DND-41 (cell line): ENCODE data around the gene TPTE.
"Not testable (repeated sequence)": the region's sequence is repeated elsewhere in the genome, so short reads cannot be mapped to it uniquely, and the experiment has no call there.

Experiments used
- EZH2 ChIP-seq: IDR thresholded peaks from 3 replicates; pipeline ENCODE4 v1.6.1; 2012; ENCODE audit warnings: borderline replicate concordance, low read depth, mild to moderate bottlenecking, moderate library complexity, low read length, inconsistent platforms; ENCODE audit not compliant: severe bottlenecking
- TF ChIP-seq, protein P1 (sequence below): IDR thresholded peaks from 2 replicates; pipeline ENCODE4 v1.5.1; 2012; ENCODE audit warnings: borderline replicate concordance, low read length, moderate library complexity, mild to moderate bottlenecking; ENCODE audit not compliant: poor library complexity, severe bottlenecking; ENCODE audit errors: extremely low read depth

GRCh38 chr21:10517904-10518303 lies 3.5 kb upstream of the TPTE start:
- TF ChIP-seq, protein P1, sequence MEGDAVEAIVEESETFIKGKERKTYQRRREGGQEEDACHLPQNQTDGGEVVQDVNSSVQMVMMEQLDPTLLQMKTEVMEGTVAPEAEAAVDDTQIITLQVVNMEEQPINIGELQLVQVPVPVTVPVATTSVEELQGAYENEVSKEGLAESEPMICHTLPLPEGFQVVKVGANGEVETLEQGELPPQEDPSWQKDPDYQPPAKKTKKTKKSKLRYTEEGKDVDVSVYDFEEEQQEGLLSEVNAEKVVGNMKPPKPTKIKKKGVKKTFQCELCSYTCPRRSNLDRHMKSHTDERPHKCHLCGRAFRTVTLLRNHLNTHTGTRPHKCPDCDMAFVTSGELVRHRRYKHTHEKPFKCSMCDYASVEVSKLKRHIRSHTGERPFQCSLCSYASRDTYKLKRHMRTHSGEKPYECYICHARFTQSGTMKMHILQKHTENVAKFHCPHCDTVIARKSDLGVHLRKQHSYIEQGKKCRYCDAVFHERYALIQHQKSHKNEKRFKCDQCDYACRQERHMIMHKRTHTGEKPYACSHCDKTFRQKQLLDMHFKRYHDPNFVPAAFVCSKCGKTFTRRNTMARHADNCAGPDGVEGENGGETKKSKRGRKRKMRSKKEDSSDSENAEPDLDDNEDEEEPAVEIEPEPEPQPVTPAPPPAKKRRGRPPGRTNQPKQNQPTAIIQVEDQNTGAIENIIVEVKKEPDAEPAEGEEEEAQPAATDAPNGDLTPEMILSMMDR, result not testable (repeated sequence)
- not testable (repeated sequence) for TF ChIP-seq EZH2
